HG03575 (cell line): Measurements from ENCODE around the gene DIPK1A.

Experiments
- ATAC-seq: cut with Tn5 transposase; IDR thresholded peaks from one replicate; pipeline ENCODE4 v1.9.1; 2021; ENCODE audit not compliant: unreplicated experiment, insufficient number of reproducible peaks, low FRiP score; ENCODE audit errors: extremely low read depth

Gene DIPK1A

GRCh38 chr1:92855236-92855635 is 106.0 kb downstream of the DIPK1A start:
- ATAC-seq: no peak

- ATAC-seq: no peak
Measured at GRCh38 chr1:92854101-92854785, 107.0 kb downstream of the DIPK1A start.

- ATAC-seq: no peak
Measured at GRCh38 chr1:92853299-92853698, 108.0 kb downstream of the DIPK1A start.

GRCh38 chr1:92851729-92852128 is 109.5 kb downstream of the DIPK1A start:
- ATAC-seq: no peak

- ATAC-seq: no peak
Measured at GRCh38 chr1:92850019-92850418, 111.2 kb downstream of the DIPK1A start.

GRCh38 chr1:92848201-92848600 is 113.1 kb downstream of the DIPK1A start:
- ATAC-seq: no peak

GRCh38 chr1:92845908-92846307 is 115.4 kb downstream of the DIPK1A start:
- ATAC-seq: no peak

GRCh38 chr1:92844439-92844838 is 116.8 kb downstream of the DIPK1A start:
- ATAC-seq: no peak

- no peak for ATAC-seq
Measured at GRCh38 chr1:92843429-92844352, 117.6 kb downstream of the DIPK1A start.

GRCh38 chr1:92843046-92843423 is 118.2 kb downstream of the DIPK1A start:
- ATAC-seq: no peak

- no peak for ATAC-seq
Measured at GRCh38 chr1:92842082-92843045, 118.9 kb downstream of the DIPK1A start.

GRCh38 chr1:92840600-92840999 is 120.7 kb downstream of the DIPK1A start:
- ATAC-seq: no peak

GRCh38 chr1:92839442-92839841 is 121.8 kb downstream of the DIPK1A start:
- ATAC-seq: no peak

- no peak for ATAC-seq
Measured at GRCh38 chr1:92838519-92838918, 122.7 kb downstream of the DIPK1A start.

GRCh38 chr1:92837062-92837461 is 124.2 kb downstream of the DIPK1A start:
- no peak for ATAC-seq

- no peak for ATAC-seq
Measured at GRCh38 chr1:92834617-92835016, 126.6 kb downstream of the DIPK1A start.

GRCh38 chr1:92833840-92834239 is 127.4 kb downstream of the DIPK1A start:
- ATAC-seq: no peak

- no peak for ATAC-seq
Measured at GRCh38 chr1:92832537-92833114, 128.6 kb downstream of the DIPK1A start.
